Ammon's horn (tissue), 1 donor: ENCODE results near the gene ANP32A.
A peak's percentile ranks its signal among the peaks of the same experiment; 100 is the strongest.
"Not testable (repeated sequence)": the region's sequence is repeated elsewhere in the genome, so short reads cannot be mapped to it uniquely, and the experiment has no call there.

Experiments
- DNase-seq: peaks from one replicate; pipeline ENCODE4 v3.0.0-alpha.2; 2016; ENCODE audit warnings: low spot score

Gene ANP32A

DNA sequence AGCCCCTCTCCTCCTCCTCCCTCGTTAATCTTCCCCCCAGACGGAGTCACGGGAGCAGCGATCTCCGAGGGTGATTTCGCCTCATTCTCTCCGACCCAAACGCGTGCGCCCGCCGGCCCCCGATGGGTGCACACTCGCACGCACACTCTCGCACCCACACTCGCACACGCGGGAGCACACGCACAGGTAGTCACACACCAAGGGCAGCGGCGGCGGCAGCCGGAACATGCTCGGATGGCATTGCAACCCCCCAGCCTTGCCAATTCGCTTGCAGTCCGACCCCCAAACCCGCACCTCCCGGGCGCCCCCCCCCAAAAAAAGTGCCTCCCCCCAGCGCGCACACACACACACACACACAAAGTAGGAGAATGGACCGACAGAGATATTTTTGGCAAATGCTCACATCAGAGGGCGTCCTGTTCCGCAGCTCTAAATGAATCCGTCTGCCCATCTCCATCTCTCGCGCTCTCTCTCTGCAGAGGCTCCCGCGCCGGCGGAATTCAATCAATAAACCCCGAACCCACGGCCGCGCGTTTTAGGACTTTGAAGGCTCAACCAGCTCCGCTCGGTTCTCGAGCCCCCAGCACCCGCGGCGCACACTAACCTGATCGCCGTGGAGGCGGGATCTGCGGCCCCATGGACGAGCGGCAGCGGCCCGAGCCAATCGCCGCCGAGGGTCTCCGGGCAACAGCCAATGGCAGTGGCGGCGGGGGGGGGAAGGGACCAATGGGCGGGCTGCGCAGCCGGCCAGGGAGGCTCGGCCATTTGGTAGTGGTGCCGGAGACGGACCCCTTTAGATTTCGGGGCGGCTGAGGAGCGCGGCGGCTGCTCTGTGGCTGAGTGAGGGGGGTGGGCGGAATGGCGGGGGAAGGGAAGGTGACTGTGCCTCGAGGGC, at the start of gene ANP32A:
Gene ANP32A, minus strand, starts transcription at position 601 of the 895 bp plus-strand sequence. Its CDS starts 144 bp downstream, at position 457.
- DNase-seq = peak; percentile 96

DNA sequence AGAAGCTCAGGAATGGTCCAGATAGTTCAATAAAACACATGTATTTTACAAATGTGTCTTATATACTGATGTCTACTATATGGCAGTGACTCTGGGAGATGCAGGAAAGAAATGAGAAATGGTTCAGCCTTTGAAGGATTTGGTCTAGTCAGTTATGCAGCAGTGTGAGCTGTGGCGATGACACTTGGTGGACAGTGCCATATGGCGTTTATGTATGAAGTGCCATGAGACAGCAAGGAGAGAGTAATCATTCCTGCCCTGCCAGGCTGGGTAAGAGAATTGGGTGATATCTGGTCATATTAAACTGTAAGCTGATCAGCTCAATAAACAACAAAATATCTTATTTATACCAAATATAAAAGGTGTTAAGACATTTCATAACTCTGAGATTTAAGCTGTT, 47.6 kb upstream of the ANP32A start:
- no peak for DNase-seq

DNA sequence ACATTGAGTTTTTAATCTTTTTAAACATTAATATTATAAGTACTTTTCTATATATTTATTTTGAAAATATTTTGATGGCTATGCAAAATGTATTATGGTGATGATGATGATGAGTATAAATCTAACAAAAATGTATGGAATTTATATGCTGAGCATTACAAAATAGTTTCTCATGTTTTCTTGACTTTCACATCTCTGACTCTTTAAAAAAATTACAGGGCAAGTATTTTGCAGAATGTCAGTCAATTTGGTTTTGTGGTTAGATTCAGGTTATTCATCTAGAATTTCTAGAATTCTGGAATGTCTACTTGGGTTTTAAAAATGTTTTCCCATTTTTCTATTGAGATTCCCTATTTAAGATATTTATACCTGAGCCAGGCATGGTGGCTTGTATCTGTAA, 41.7 kb upstream of the ANP32A start:
- DNase-seq = no peak

DNA sequence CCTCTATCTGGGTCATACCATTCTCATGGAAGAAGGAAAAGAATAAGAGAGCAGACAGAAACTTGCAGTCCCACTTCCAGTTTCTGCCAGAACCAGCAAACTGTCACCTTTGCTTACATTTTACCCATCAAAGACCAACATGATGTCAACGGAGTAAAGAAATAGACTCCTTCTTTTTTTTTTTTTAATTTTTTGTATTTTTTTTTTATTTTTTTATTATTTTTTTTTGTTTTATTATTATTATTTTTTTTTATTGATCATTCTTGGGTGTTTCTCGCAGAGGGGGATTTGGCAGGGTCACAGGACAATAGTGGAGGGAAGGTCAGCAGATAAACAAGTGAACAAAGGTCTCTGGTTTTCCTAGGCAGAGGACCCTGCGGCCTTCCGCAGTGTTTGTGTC, 38.0 kb upstream of the ANP32A start:
- not testable (repeated sequence) for DNase-seq

DNA sequence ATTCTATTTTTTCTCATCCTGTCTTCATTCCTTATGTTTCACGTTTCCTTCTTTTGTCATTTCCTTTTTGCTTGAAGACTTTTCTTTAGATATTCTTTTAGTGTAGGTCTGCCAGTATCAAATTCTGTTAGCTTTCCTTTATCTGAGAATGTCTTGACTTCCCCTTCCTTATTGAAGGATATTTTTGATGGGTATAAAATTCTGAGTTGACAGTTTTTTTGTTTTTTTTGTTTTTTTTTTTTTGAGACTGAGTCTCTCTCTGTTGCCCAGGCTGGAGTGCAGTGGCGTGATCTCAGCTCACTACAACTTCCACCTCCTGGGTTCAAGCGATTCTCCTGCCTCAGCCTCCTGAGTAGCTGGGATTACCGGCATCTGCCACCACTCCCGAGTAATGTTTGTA, 36.7 kb upstream of the ANP32A start:
- not testable (repeated sequence) for DNase-seq

DNA sequence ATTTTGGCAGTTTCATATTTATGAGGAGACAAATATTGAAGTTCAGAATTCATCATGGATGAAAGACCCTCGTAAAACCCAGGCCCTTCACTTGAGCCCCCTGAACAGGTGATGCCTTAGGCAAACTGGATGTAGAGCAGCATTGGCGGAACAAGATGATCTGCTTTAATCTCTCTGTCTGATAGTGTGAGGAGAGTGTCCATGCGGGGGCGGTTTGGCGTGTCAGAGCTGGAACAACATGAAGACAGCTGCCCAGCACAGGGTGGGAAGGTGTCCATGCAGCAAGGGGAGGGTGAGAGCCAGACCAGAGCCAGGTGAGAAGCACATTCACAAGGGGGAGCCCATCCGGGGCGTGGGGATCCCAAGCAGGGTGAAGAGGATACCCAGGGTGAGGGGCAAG, 31.8 kb upstream of the ANP32A start:
- DNase-seq = no peak

DNA sequence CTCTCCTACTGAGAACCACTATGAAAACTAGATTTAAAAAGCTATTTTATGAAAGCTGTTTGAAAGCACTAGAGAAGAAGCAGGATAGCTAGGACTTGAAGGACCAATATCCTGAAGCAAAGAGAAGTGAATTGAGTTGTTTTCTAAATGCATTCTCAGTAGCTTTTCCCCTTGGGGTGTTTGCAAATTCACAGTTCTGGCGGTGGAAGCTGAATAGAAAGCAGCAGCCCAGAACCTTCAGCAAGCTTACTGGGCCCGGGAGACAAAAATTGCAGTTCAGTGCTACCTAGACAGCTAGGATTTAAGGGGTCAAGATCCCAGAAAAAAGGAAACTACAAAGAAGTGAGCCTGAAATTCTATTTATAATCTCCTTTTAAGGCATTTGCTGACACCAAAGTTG, 31.3 kb upstream of the ANP32A start:
- no peak for DNase-seq

DNA sequence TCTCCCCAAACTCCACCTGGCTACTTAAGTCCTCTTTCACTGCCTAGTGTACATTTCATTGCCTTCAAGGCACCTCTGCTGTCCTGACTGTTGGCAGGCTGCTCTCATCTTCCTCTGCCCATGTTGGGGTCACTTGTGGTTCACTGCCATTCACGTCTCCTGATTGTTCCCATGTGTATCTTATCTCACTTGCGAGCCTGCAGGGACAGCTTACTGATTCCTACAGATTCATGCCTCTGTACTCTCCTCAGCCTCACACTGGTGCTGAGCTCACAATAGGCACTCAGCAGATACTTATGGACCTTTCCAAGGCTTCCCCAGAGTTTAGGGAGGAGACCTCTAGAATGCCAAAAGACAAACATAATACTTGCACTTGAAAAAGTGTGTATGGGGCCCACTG, 28.8 kb upstream of the ANP32A start:
- no peak for DNase-seq

DNA sequence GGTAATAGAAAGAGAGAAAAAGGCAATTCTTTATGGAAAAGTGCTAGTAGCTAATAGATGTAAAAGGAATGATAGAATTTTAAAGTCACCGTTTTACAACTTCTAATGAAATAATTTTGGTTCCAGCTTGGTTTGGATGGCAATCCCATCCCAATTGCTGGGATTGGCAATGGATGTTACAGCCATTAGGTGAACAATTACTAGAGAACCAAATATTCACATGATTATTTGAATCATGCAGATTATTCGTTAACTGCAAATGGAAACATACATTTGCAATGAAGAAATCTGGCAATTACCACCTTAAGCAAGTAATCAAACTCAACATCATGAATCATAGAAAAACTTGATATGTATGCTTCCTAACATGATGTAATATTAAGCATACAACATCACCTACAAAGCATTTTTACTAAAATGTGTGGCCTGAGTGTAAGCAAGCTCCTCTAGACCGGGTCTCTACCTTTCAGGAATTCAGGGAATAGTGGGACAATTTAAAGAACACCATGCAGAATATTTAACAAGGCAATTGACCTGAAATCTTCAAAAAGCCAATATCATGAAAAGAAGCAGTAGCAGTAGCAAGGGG, 26.2 kb upstream of the ANP32A start:
- DNase-seq = no peak

DNA sequence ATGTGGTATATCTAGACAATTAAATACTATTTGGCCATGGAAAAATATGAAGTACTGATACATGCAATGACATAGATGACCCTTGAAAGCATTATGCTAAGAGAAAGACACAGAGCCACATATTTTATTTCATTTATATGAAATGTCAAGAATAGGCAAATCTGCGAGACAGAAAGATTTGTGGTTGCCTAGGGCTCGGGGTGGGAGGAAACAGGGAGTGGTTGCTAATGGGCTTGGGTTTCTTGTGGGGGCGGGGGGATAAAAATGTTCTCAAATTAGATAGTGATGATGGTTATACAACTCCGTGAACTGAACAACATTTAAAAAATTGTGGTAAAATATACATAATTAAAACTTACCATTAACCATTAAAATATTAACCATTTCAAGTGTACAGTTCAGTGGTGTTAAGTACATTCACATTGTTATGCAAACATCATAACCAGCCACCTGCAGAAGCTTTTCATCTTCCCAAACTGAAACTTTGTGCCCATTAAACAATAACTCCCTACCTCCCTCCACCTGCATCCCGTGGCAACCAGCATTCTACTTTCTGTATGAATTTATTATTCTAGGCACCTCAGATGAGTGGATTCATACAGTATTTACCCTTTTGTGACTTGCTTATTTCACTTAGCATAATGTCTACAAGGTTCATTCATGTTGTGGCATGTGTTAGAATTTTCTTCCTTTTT, 24.3 kb upstream of the ANP32A start:
- DNase-seq = no peak

DNA sequence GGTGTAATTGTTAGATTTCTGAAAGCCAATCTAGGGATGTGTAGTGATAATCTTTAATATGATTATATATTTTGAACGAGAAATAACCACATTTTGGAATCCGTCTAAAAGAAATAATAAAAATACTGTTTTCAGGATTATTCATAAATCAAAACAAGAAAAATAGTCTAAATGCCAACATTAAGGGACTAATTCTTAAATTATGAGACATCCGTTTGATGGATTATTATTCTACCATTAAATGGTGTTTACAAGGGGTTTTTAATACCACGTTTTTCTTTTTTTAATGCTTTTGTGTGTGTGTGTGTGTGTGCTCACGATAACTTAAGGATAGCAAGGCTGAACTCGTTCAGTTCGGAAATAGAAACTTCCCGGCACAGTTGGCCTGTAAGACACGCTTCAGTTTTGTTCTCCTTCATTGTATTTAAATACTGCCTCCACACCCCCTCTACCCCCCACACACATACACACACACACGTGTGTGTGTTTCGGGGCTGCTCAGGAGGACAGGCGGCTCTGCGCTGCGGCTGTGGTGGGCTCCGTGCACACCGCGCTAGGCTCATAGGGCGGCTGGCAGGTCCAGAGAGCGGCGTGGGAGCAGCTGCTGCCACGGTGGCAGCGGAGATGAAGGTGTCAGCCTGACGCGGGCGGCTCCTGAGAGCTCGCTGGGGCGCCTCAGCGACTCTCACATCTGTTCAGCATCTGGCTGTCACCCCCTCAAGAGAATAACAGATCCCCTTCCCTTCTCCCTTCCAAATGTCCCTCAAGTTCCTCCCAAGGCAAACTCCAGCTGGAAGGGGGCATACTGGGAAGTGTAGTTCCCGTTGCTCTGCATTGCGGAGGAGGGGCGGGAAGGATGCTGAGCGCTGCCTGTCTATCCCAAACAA, 23.0 kb upstream of the ANP32A start:
- peak; percentile 15 for DNase-seq

DNA sequence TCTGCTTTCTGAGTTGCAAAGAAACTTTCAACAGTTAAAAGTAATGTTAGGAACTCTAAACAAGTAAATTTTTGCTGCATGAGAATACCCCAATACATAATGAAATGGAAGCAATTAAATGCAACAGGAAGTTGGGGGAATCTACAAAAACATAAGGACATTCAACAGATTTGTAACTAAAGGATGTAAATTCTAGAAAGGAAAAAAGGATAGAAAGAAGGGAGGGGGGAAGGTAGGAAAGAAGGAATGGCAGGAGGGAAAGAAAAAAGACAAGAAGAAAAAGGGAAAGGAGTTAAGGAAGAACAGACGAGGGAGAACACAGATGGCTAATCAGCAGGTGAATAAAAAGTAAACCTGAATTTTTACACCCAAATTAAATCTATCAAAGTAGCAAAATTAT, 22.3 kb upstream of the ANP32A start:
- DNase-seq = no peak

DNA sequence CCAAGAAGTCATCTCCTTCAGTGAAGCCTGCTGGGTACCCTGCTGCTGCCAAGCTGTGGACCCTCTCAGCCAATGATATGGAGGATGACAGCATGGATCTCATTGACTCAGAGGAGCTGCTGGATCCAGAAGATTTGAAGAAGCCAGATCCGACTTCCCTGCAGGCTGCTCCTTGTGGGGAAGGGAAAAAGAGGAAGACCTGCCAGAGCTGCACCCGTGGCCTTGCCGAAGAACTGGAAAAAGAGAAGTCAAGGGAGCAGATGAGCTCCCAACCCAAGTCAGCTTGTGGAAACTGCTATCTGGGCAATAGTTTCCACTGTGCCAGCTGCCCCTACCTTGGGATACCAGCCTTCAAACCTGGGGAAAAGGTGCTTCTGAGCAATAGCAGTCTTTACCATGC, 13.7 kb upstream of the ANP32A start:
- DNase-seq = no peak

DNA sequence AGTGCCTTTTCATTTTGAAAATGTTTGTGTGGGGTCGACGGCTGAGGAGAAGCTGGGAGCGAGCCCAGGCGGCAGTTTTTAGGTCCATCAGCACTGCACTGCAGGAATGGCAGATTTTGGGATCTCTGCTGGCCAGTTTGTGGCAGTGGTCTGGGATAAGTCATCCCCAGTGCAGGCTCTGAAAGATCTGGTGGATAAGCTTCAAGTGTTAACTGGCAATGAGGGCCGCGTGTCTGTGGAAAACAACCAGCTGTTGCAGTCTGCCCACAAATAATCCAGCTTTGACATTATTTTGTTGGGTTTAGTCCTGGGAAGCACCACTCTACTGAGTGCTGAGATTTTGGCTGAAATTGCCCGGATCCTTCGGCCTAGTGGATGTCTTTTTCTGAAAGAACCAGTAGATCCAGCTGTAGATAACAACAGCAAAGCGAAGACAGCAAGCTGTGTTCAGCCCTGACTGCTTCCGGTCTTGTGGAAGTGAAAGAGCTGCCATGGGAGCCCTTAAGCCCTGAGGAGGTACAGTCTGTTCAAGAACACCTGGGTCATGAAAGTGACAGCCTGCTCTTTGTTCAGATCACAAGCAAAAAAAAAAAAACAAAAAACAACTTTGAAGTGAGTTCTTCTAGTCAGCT, 13.1 kb upstream of the ANP32A start:
- no peak for DNase-seq

DNA sequence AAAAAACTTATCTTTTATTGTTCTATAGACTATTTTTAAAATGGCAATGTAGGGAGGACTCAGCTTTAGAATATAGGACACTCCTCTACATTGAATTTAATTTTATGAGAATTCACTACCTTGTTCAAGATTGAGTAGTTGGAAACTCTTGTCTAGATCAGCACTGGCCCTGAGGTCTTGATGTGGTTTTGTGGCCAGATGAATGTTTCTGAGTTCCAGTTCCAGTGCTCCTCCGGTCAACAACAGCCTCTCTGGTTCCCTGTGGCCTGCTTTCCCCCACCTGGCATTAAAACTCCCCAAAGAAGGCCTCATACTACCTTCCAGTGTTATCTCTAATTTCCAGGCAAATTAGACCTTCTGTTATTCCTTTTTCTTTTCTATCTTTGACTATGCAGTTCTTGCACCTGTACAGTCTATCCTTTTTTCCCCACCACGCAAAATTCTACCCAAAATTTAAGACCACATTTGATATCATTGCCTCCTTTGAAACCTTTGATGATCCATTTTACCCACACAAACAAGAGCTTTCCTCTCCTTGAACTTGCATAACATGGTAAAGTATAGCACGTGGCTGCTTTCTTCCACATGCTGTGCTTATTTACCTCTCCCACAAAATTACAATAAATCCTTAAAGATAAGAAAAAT, 9.6 kb upstream of the ANP32A start:
- DNase-seq = no peak

DNA sequence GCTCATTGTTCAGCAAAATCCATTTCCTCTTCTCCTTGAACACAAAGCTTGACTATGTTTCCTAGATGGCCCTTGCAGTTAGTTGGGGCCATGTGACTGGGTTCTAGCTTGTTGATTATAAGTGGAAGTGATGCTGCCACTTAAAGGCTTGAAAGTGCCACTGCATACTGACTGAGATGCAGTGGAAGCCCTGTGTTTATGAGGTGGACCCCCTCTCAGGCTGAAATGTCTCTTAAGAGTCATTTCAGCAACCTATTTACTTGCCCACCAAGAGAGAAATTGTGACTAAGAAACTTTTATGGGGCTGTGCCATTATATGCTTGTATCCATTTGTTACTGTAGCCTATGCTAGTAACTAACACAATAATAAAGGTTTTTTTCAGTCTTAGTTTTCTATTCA, 8.4 kb upstream of the ANP32A start:
- peak; percentile 81 for DNase-seq

DNA sequence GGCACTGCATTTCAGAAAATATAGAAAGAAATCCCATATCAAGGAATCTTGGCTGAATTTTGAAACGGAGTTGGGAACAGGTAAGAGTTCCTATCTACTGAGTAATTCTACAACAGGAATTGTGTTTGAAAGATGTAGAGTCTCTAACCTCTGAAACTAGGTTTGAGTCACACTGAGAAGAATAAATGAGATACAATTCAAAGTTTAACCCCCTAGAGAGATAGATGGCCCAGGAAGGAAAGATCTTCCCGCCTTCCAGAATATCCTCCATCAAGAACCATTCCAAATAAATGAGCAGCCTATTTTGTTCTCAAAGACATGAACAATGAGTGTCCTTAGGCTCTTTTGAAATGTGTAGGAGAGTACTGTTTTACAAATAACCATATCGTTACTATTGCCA, 2.9 kb upstream of the ANP32A start:
- no peak for DNase-seq

DNA sequence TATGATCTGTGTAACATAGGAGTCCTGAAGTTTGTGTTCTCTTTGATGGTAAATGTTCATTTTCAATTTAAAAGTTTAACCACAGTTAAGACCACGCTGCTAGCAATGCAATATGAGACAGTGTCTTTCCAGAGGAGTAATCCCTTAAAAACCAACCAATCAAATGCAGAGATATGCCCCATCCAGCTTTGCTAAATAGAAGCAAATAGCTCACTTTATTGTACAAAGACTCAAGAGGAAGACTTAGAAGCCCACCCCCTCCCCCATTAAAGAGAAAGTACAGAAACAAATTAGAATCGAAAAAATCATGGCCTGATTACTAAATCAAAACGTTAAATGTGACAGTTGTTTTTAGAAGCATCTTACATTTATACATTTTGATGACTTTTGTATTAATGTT, 2.1 kb upstream of the ANP32A start:
- DNase-seq = no peak

DNA sequence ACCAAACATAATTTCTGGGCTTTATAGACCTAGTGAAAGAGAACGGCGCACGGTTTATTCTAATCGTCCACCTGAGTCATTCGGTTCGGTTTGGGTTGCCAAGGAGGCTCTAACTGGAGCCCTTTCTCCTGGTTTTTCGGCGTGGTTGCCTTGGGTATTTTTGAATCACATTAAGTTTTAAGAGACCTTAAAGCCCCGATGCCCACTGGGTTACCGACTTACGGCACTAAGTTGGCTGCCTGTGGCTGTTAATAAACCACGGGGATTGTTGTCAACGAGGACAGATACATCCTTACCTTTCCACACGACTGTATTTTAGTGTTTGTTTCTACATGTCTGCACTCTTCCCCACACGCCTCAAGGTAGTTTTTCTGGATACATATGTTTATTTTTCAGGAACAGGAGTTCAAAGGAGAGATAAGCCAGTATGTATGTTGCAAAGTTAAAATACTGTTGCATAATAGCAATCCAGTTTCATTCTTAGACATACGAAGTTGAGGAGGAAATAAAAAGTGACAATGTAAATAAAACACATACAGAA, 1.2 kb upstream of the ANP32A start:
- DNase-seq = no peak

DNA sequence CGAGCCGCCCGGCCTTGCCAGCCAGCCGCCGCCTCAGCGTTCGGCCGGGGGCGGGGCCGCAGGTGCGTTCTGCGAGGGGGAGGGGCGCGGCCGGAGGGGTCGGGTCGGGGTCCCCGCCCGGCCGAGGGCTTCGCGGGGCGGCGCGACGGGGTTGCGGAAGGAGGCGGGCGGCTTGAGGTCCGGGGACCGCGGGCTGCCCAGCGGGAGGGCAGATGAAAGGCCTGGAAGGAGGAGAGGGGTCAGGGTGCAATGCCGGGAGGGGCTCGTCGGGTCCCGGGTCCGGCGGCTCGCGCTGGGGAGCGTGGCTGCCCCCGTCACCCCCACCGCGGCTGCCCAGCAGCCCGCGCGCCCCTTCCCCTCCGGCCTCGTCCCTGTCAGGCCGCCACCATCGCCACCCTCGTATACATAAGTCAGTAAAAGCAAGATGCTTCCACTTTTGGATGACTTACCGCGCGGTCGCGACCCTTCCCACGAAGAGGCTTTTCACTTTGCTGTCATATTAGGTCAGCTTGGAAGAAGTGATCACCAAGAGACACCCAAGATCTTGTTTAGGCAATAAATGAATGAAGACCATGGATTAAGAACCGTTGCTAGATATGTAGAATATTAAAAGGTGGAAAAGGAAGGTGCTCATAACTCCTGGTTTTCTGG, 620 bp upstream of the ANP32A start:
- peak; percentile 34 for DNase-seq
